G401.6 (cell line): ENCODE results near the gene AJM1.
"Not testable (repeated sequence)": the region's sequence is repeated elsewhere in the genome, so short reads cannot be mapped to it uniquely, and the experiment has no call there.

Source experiments
- FAIRE-seq: peaks from 2 replicates; lab custom pipeline; 2012; peaks lifted over from hg19 to GRCh38; lab: Jason Lieb, UNC

Gene AJM1

DNA sequence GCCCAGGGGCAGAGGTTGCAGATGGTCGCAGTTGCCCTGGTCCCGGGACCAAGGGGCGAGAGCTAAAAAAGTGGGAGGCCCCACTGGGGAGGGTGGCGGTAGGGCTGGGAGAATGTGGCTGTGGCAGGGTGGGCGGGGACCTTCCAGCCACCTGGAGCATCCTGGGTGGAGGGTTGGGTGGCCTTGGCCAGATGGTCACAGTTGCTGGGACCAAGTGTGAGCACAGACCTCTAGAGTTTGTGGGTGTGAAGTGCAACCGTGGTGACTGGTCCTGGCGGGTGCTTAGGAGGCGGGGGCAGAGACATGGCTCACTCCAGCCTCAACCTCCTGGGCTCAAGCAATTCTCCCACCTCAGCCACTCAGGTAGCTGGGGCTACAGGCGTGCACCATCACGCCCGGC is 38.4 kb downstream of the AJM1 start:
- no peak for FAIRE-seq

DNA sequence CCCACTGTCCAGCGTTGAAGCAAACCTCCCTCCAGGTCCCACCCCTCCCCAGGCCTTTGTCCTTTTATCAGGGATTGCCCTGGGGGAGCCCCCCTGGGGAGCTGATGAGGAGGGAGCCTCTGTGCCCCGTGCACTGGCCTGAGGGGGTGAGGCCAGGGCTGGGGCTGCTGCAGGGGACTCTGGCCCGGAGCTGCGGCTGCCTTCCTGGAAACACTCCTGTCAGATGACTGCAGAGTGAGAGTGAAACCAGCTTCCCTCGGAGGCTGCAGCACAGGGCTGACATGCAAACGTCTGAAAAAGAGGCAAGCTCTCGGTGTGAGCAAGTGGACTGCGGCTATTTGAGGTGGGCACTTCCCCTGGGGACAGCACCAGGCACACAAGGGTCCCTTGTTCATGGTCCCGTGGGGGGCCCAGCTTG is 39.4 kb downstream of the AJM1 start:
- no peak for FAIRE-seq

DNA sequence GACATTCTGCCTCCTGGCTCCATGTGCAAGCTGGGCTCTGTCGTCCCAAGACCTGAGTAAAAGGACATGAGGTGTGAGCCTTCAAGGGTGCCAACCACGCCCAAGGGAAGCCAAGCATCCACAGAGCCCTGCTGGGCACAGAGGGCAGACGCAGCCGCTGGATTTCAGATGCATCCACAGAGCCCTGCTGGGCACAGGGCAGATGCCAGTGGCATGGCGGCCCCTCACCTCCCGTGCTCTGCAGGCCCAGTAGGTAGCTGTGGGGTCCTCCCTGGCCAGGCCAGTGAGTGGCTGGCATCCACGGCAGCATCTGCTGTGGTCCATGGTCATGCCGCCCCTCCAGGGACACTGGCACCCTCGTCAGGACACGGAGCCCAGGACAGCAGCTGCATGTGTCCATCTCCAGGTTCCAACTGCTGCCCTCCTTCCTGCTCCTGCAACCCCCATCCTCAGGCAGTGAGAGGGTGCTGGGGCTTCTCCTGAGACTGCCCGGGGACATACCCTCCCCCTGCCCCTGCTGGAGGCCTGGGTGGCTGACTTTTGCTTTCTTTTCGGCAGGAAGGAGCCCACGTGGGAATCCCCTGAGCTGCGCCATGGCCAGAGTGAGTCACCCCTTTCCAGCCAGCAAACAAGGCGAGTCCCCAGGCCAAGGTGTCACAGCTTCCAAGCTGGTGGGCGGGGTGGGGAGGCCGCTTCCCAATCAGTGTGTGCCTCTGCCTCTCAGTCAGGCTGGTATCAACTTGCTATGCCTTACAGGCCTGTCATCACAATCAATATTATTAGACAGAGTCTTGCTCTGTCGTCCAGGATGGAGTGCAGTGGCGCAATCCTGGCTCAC is 40.0 kb downstream of the AJM1 start:
- no peak for FAIRE-seq

DNA sequence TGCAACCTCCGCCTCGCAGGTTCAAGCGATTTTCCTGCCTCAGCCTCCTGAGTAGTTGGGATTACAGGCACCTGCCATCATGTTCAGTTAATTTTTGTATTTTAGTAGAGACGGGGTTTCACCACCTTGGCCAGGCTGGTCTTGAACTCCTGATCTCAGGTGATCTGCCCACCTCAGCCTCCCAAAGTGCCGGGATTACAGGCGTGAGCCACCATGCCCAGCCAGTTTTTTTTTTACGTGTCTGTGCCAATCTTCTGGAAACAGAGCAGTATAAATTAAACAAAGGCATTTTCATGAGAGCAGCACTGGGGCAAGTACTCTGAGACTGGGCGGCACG is 40.6 kb downstream of the AJM1 start:
- not testable (repeated sequence) for FAIRE-seq

DNA sequence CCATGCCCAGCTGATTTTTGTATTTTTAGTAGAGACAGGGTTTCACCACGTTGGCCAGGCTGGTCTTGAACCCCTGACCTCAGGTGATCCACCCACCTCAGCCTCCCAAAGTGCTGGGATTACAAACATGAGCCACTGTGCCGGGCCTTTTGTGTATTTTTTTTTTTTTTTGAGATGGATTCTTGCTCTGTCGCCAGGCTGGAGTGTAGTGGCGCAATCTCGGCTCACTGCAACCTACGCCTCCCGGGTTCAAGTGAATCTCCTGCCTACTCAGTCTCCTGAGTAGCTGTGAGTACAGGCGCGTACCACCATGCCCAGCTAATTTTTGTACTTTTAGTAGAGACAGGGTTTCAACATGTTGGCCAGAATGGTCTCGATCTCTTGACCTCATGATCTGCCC is 41.4 kb downstream of the AJM1 start:
- FAIRE-seq: not testable (repeated sequence)

DNA sequence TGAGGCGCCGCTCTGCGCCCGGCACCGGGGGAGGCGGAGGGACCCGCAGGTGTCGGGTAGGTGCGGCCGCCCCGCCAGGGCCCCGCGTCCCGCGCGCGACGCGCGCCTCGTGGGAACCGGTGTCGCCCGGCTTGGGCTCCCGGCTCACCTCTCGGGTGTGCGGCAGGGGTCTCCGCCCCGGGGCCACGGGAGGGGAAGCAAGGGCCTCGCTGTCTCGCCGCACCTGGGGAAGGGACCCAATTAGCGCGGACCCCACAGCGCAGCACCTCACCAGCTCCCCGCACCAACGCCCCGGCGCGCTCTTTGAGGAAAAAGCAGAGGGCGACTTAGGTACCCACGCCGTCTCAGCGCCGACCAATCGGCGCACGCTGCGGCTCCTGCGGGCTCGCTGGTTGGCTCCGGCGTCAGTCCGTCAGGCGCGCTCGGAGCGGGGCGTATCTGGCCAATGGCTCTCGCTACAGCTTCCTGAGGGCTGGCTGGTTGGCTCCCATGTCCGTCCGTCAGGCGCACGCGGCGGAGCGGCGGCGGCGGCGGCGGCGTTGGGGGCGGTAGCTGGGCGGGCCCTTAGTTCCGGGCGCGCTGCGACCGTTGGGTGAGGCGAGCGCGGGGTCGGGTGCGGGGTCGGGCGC is 43.8 kb downstream of the AJM1 start, which contains the start of gene TRAF2:
TSS of gene TRAF2 (plus strand) at position 567 of the 629 bp plus-strand sequence. CDS start 12,225 bp downstream, outside the sequence.
- peak; percentile 67 for FAIRE-seq

DNA sequence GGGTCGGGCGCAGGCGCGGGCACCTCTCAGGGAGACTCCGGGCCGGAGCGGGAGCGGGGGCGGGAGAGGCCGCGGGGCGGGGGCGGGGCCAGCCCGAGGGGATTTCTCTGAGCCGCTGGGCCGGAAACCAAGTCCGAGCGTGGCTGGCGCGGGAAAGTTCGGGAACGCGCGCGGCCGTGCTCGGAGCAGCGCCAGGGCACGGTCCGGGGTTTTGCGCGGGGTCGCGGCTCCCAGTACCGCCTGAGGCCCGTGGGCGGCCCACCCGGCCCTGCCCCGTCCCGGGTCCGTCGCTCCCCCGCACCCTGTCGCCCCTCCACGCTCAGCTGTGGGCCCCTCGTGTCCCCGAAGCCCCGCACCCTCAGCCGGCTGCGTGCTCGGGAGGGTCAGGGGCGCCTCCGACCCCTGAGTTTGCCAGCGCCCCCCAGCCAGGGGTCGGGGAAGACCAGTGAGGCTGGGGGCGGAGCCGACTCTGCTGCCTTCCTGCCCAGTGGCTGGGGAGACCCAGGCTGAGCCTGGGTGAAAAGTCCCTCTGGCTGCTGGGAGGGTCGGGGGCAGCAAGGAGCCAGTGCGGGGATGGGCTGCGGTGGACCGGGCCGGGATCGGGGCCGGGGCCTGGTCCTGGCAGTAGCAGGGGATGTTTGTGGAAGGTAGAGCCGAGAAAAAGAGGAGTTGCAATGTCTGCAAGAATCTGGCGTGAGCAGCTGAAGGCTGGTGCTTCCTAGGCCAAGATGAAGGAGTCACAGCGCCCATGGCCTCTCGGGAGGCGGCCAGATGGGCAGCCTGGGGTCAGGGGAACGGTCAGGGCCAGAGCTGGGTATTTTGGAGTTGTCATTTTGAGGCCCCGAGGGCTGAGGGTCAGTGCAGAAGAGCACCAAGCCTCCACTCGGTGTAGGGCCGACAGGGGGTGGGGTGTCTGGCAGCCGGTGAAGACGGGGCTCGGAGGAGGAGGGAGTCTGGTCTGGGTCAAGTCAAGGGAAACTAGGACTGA is 44.6 kb downstream of the AJM1 start:
- no peak for FAIRE-seq

DNA sequence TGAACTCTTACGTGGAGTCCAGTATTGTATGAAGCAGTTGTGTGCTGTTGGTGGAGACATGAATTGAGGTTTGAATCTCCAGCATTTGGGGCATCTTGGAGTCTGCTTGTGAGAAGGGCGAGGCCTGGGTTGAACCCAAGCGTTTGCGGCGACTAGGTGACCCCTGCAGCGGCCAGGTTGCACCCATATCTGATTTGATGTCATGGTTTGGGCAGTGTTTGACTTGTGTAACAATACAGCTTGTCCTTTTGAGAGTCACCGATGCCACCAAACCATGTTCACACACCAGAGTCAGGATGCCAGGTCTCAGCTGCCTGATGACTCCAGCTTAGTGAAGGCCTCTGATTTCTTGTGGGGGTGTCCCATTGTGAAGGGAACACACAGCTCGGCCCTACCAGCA is 46.2 kb downstream of the AJM1 start:
- FAIRE-seq: no peak

DNA sequence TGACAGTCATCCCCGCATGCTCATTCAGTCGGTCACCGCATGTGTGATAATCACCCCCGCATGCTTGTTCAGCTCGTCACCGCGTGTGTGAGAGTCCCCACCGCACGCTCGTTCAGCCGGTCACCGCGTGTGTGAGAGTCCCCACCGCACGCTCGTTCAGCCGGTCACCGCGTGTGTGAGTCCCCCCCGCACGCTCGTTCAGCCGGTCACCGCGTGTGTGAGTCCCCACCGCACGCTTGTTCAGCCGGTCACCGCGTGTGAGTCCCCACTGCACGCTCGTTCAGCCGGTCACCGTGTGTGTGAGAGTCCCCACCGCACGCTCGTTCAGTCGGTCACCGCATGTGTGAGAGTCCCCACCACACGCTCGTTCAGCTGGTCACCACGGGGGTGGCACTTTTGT is 47.6 kb downstream of the AJM1 start:
- FAIRE-seq: no peak

DNA sequence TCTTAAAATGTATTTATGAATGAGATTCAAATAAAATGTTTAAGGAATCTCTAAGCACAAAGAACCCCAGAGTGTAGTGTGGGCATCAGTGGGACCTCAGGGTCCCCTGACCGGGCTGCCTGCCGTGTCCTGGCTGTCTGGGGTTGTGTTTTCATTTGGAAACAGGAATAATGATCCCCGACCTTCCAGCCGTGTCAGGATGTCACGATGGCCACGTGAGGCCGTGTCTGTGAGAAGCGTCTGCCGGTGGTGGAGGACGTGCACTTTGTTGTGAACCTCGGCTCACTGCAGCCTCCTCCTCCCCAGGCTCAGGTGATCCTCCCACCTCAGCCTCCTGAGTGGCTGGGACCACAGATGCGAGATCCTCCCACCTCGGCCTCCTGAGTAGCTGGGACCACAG is 48.4 kb downstream of the AJM1 start:
- FAIRE-seq: no peak
